Adipose tissue (tissue), 3 donors: ENCODE measurements around the gene PABPC3. TPM values are rescaled to one million over a fixed set of nuclear protein-coding genes. Genes with fewer than 3 reads are reported as not detected.

Experiments
- H3K27ac ChIP-seq: one replicate; pipeline ENCODE4 v1.5.1; 2013; ENCODE audit warnings: low read depth, low read length
- WGBS, 3 donors: extraction: QIAGEN DNeasy Blood & Tissue Kit; methylation state at CpG; one replicate each; pipeline ENCODE4 v1.1.7; 2013; 5-methylcytosine and 5-hydroxymethylcytosine counted together
- polyA plus RNA-seq, 3 donors: library from polyadenylated mRNA; stranded (reverse); fragments of 200-250 nt; gene quantifications; one replicate each; pipeline ENCODE4 v1.2.3, GENCODE V29; 2013
- donor health status: healthy with polysubstance abuse.
- donor health status: Bipolar disorder and iron deficiency.
- donor health status: healthy.

The PABPC3 gene
- polyA plus RNA-seq, 3 donors: 0.12 to 0.22 (median 0.22) TPM

DNA sequence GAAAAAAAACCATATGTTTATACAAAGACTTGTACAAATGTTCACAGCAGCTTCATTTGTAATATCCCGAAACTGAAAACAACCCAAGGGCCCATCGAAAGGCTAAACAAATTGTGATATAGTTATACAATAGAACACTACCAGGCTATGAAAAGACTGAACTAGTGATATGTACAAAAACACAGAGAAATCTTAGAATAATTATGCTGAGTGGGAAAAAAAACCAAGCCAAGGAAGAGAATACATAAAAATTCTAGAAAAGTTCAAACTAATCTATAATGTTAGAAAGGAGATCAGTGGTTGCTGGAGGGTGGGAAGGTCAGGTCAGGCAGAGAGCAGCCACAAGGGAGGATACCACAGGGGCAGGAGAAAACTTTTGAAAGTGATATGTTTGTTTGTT is 7.8 kb downstream of the PABPC3 start:
- 77 to 93% (median 91%) methylated on average over 2 of the region's 2 CpGs for WGBS, 3 donors

DNA sequence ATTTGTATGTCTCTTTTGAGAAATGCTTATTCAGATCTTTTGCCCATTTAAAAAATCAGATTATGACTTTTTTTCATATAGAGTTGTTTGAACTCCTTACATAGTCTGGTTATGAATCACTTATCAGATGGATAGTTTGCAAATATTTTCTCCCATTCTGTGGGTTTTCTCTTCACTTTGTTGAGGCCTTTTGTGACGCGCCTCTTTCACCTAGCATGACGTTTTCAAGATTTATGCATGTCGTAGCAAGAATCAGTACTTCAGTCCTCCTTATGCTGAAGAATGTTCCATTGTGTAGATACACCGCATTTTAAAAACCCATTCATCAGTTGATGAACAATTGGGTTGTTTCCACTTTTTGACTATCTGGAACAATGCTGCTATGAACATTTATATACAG is 13.4 kb downstream of the PABPC3 start:
- 81 to 90% (median 89%) methylated on average over 5 of the region's 5 CpGs for WGBS, 3 donors
- H3K27ac ChIP-seq: no peak overlapping the region

More for the DNA sequence above, 7.8 kb downstream of the PABPC3 start:
- H3K27ac ChIP-seq: no peak overlapping the region

DNA sequence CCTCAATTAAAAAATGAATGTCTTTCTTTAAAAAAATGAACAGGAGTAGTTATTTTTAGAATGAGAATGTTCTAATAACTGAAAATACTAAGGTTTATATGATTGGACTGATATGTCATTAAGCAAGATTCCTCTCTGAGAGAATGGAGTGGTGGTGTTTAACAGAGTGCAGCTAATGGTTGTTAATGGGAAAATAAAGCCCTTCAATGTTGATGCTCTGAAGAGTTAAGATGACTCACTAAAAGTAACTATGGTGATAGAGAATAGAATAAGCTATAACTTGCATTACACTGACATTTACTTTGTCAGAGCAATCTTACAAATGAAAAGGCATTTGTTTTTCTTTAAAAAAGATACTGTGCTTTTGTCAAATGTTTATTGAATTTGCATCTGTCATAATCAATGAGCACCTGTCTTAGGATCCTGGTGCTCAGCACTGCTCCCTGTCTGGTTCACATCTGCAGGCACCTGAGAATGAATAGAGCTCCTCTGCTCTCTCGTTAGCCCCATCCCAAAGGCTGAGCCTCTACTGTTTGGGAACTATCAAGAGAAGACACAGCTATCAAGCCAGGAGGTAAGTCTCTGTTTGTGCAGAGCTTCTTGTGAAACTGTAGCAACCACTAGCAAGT is 15.1 kb downstream of the PABPC3 start:
- WGBS, 3 donors: 39 to 63% (median 49%) methylated on average over 1 of the region's 1 CpG
- H3K27ac ChIP-seq: no peak overlapping the region

DNA sequence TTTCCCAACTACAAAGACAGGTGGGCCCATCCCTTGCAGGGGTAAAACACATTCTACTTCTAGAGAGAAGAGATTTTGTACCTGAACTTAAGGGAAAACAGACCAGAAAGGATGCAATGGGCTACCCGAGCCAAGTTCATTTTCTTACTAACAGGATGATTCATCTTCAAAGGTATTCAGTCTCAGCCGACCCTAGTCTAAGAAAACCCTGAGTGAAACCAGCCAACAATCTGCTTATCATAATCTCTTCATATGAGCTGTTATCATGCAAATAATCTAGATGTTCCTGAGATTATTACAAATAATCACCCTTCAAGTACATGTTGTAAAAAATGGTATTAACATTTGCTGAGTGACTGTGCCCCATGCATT is 15.6 kb downstream of the PABPC3 start:
- H3K27ac ChIP-seq: no peak overlapping the region
- 41 to 49% (median 46%) methylated on average over 2 of the region's 2 CpGs for WGBS, 3 donors

DNA sequence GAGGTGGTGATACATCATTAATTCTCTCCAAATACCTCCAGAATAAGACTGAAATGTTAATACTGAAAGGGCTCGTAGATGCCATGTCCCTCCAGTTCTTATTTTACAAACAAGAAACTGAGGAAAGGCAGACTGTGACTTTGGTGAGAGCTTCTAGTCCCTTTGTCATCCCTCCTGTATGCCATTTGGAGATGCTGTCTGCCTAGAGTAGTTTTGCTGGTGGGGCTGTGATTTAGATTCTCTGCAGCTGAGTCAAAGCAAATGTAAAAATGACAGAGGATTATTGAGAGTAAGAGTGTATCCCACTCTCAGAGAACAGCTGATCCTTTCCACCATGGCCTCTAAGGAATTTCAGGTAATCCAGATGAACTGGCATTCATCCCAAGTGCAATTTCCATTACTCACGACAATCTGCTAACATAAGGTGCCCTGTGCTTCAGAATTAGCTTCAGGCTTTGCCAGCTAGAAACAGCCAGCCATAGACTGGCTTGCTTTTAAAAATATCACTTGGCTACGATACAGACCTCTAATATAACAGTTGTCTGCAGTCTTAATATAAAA is 16.8 kb downstream of the PABPC3 start:
- no peak overlapping the region for H3K27ac ChIP-seq
- 58 to 75% (median 64%) methylated on average over 3 of the region's 3 CpGs for WGBS, 3 donors

DNA sequence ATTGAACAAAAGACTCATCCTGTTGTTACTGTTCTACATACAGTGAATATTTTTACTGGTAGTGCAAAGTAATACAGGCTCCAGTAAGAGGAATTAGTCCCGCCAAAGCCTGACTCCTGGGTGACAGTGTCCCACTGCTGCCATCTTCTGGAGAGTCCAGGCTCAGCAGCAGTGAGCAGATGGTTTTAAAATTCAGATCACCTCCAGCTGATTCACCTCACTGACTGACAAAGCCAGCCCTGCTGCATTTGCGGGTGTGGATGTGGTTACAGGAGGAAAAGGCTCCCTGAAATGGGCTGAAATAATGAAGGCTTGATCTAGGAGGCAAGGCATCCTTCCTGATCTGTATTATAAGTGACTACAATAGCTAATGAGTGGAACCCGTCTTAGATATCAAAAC is 18.3 kb downstream of the PABPC3 start:
- no peak overlapping the region for H3K27ac ChIP-seq
- WGBS, 3 donors: 19 to 29% (median 29%) methylated on average over 3 of the region's 3 CpGs

DNA sequence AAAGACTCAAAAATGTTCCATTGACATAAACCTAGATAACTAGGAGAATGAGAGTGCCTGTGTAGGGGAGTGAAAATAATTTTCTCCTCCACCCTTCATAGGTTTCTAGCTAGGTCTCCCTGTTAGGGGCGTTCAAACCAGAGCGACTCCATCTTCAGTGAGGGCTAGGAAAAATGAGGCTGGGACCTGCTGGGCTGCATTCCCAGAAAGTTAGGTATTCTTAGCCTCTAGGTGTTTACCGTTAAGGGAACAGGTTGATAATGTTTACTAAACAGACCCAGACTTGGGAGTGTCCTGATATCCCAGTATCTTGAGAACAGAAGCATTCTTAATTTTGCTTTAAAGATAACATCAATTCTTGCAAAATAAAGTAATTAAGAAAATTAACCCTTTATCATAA is 20.1 kb downstream of the PABPC3 start:
- no peak overlapping the region for H3K27ac ChIP-seq
- 23 to 75% (median 58%) methylated on average over 3 of the region's 3 CpGs for WGBS, 3 donors

DNA sequence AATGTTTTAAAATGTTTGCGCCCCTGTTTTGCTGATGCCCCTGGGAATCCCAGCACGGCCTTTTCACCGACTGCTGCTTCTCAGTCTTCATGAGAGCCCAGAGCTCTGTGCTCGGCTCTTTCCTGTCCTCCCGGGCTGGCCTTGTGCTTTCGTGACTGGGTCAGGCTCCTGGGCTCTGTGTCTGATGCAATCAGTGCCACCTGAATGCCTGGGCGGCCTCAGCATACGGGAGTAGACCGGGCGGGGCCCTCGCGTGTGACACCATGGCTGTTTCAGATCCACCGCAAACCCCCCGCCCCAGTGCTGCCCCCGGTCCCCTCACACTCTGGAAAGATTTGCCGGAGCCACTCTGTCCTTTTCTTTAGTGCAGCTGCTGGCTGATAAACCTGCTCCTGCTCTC is 21.4 kb downstream of the PABPC3 start:
- WGBS, 3 donors: 82 to 88% (median 83%) methylated on average over 15 to 16 of the region's 16 CpGs
- H3K27ac ChIP-seq: no peak overlapping the region

DNA sequence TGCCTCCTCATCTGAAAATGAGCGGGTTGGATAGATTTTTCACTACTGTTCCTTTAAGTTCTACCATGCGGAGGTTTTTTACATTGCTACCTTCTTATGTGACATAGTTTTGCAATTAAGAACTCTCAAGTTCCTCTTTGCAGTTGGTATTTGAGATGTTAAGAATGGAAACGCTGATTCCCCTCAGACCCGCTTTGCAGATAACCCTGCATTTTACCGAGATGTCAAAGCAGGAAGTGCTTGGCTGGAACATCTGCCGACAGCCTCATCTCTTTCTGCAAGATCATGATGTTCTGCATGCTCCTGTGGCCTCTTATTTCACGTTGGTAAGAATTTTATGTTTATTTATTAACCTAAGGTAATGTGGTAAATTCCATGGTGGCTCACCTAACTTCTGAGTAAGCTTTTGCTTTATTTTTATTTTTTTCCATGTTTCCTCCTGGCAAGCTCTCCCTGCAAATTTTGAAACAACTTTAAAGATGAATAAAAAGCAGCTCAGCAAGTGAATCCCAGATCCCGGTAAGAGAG is 22.5 kb downstream of the PABPC3 start:
- H3K27ac ChIP-seq: no peak overlapping the region
- WGBS, 3 donors: 34 to 48% (median 37%) methylated on average over 8 of the region's 8 CpGs

DNA sequence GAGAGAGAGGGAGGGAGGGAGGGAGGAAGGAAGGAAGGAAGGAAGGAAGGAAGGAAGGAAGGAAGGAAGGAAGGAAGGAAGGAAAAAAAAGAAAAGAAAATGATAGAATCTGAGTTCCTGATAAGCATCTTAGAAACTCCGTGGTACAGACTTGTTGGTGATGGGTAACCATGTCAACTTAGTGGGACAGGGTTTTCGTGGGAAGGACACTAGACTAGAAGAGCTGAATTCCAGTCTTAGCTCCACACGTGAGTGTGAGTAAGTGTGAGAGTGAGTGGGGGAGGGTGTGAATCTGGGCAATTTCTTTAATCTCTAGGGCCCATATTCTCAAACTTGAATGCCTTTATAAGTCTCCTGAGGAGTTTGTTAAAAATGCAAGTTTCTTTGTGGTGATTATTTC is 35.0 kb downstream of the PABPC3 start:
- WGBS, 3 donors: 32 to 56% (median 43%) methylated on average over 3 of the region's 3 CpGs
- H3K27ac ChIP-seq: no peak overlapping the region

DNA sequence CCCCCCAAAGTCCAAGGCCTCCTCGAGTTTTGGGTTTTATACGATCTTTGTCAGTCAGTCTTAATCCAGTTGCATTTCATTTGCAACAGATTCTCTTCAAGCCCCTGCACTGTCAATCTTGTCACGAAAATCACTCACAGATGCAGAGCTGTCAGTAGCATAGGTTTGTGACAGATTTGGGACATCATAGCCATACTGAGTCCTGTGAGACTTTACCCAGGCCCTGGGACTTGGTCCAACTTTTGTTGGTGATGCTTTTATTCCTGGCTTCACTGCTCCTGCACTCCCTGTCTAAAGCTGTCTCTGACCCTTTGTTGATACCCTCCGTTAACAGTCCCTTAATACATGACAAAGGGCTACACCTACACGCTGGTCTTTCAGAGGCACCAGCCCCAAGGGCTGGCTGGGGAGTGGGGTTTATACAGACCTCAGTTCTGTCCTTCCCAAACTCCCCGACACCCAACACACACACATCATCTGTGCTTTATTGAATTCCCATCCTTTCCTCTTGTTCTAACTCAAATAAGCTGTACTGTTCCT is 36.0 kb downstream of the PABPC3 start:
- 58 to 70% (median 70%) methylated on average over 6 of the region's 6 CpGs for WGBS, 3 donors
- H3K27ac ChIP-seq: no peak overlapping the region

DNA sequence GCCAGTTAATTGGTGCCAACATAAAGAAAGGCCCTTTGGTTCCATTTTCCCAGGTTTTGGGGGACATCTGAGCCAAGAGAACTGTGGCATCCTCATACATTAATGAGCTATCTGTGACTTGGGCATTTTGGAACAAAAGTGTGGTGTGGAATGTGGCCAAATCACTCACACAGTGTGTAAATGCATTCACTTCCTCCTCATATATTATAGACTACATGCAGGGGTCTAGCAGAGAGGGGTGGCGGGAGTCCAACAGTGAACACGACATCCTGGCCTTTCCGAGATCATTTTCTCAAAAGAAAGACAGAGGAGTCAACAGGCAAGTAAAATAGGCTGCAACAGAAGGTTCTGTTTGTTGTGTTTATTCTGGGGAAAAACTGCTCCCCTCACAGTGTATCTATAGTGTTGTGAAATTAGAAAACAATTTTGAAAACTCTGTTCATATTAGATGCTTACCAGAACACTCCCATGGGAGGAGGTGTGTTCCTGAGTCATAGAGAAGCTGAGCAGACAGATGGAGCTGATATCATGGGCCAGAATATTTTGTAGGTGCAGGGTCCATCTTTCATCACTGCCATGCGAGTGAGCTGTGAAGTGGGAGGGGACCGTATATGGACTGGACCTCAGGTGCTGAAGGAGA is 36.9 kb downstream of the PABPC3 start:
- H3K27ac ChIP-seq: no peak overlapping the region
- 44 to 73% (median 45%) methylated on average over 5 of the region's 5 CpGs for WGBS, 3 donors

DNA sequence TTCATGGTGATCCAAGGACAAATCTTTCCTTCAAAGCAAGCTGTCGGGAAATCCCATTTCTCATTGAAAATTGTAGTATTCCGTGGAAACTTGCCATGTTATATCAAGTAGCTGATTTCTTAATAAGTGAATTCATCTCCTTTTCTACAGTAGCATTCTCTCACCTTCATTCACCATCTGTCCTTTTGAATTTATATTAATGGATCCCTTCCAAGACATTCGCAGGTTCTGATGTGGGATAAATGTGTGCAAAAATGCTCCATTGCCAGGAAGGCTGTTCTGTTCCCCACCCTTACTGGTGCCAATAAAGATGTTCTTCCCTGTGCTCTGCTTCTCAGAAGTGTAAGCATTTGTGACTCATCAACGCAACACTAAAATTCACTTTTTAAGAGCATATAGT is 40.0 kb downstream of the PABPC3 start:
- 77 to 94% (median 91%) methylated on average over 4 of the region's 4 CpGs for WGBS, 3 donors
- H3K27ac ChIP-seq: no peak overlapping the region

DNA sequence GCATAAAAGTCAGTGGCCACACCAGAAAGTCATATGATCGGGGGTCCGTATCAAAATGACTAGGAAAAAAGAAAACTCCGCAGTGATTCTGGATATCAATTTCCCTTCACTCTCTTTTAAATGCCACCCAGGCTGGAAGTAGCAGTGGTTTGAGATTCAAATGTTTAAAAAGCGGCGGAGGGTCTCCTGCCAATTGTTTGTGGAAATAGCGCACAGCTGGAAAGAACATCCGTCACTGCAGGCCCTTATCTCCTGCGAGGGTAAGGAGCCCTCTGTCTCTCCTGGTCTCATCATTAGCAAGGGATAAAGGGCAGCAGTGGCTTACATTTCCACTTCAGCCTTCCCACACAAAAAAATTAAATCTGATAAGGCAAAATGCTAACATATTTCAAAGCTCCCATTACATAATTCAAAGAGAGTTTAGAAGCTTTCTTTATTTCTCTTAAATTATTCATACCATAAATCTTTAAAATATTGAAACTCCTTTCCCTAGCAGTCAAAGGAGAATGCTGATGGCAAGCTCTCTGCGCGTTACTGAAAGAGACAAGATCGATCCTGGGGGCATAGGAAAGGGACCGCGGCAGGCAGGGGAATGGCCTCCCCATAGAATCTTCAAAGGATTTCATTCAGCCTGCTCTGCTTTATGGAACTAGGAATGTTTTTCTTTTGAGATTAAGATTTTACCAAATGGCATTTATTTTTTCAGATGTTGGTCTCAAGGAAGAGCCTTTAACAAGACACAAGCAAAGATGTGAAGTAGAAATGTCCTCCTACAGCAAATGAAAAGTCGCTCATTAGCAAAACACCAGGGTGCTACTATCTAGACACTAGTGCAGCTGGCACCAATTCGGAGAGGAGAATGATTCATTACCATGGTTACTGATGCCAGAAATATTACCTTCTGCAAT is 41.2 kb downstream of the PABPC3 start:
- WGBS, 3 donors: 6 to 26% (median 16%) methylated on average over 15 of the region's 15 CpGs
- no peak overlapping the region for H3K27ac ChIP-seq

DNA sequence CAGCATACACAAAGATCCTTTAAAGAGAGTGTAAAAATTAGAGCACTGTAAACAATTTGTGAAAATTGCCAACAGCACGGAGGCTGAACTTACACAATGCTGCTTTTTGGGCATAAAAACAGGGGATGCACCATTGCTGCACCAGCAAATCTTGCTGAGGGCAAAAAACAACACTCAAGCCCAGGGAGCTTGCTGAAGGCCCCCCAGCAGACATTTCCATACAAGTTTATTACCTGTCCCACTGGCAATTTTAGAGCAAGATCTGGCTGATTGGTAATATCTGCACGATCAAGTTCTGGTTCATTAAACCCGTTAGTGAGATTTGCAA is 41.8 kb downstream of the PABPC3 start:
- H3K27ac ChIP-seq: no peak overlapping the region
- WGBS, 3 donors: 49 to 71% (median 60%) methylated on average over 3 of the region's 3 CpGs

DNA sequence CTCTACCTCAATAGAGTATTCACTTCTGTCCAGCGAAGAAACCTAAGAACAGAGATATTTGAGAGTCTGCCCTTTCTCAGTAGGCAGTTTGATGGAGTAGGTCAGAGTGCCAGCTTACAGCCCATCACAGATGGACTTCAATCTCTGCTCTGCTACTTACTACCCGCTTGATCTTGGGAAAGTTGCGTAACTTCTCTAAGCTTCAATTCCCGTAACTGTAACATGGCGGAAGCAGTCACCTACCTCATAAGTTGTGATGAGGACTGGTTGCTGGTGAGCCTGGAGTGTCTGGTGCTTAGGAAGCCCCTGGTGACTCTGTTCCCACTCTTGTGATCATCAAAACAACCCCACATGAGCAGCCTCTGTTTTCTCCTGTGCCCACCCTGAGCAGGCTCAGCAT is 45.1 kb downstream of the PABPC3 start:
- no peak overlapping the region for H3K27ac ChIP-seq
- WGBS, 3 donors: 76 to 85% (median 78%) methylated on average over 5 of the region's 5 CpGs

DNA sequence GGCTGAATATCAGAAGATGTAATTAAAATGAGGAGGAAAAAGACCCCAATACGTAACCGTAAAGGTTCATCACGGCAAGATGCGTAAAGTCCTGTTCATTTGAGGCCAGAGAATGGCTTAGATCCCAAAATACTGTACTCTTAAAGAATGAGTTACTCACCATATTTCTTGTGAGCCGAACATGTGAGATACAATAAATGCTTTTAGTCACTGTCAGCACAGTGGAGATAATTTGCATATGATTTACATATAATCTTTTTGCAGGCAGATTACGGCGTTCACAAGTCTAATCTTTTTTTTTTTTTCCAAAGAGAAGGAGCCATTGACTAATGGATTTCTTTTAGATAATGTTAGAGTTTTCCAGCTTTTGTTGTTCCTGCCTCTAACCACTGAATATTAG is 47.8 kb downstream of the PABPC3 start:
- WGBS, 3 donors: 81% methylated on average over 7 of the region's 7 CpGs
- no peak overlapping the region for H3K27ac ChIP-seq

DNA sequence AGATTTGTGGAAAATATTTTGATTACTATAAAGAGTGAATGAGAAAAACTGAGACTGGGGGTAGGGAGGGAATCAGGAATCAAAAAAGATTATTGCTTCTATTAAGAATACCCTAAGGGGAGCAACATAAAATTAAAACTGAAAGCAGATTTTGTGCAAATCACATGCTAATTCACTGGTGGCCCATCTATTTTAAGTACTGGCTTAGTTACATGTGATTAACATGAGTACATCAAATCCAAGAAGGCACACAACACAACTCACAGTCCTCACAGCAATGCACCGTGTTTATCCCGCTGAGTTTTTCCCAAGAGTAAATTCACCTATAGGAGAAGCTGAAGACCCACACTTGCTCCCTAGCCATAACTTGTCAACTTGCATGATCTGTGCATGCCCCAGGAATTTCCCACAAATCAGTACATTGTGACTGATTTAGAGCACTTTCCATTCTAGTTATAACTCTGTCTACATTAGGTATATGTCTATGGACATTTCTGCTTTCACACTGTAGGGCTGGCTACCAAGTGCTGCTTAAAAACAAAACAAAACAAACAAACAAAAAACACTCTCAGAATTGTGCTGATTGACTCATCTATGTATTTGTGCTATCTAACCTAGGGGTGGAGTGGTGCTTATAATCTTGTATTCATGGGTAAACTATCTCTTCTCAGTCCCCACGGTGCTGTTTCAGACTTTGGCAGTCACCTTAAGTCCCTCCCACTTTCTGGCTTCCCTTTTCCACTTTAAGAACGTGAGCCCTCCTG is 51.9 kb downstream of the PABPC3 start:
- WGBS, 3 donors: 60 to 72% (median 71%) methylated on average over 4 of the region's 4 CpGs
- H3K27ac ChIP-seq: no peak overlapping the region
